Upper lobe of left lung (tissue), 4 donors: ENCODE data around the gene PHACTR1.

Experiments
- EP300 ChIP-seq, 4 donors: sonication (generic); formaldehyde crosslinking; IDR thresholded peaks; one replicate each; pipeline ENCODE4 v1.5.1; 2017; ENCODE audit warnings: antibody characterized with exemption in 4 of 4, control low read depth in 2 of 4
- POLR2A ChIP-seq, 4 donors: fragments of 450-650 bp; IDR thresholded peaks; one replicate each; pipeline ENCODE4 v1.5.1; 2016 to 2017; ENCODE audit warnings: antibody characterized with exemption in 4 of 4, mild to moderate bottlenecking in 2 of 4
- POLR2AphosphoS5 ChIP-seq, 2 donors: sonication (generic); formaldehyde crosslinking; IDR thresholded peaks; one replicate each; pipeline ENCODE4 v1.5.1; 2017; ENCODE audit warnings: antibody characterized with exemption in 2 of 2
- TF ChIP-seq, protein P1 (sequence below), 6 experiments: fragments of 450-650 bp in 4 of 6; fragments of 200-600 bp in 2 of 6; sonication (generic) in 2 of 6; IDR thresholded peaks; one replicate each; pipeline ENCODE4 v1.5.1; 2016 to 2019; ENCODE audit warnings: antibody characterized with exemption in 6 of 6

DNA sequence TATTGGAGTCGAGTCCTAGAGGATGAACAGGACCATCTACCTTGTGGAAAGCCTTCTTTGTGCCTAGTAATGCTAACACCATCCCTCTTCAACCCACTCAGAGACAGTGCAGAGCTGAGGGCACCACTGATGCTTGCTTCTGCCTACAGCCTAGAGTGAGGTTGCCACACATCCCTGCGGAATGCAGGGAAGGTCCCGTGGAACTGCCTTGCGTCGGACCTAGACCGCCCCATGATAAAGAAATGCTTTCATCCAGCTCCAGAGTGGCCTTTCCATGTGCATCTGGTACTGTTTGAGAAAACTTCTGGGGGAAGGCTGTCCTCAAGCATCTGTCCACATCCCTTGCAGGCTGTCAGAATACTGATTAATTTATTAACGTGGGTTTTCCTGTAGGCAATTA, 168.4 kb downstream of the PHACTR1 start:
- TF ChIP-seq, protein P1, sequence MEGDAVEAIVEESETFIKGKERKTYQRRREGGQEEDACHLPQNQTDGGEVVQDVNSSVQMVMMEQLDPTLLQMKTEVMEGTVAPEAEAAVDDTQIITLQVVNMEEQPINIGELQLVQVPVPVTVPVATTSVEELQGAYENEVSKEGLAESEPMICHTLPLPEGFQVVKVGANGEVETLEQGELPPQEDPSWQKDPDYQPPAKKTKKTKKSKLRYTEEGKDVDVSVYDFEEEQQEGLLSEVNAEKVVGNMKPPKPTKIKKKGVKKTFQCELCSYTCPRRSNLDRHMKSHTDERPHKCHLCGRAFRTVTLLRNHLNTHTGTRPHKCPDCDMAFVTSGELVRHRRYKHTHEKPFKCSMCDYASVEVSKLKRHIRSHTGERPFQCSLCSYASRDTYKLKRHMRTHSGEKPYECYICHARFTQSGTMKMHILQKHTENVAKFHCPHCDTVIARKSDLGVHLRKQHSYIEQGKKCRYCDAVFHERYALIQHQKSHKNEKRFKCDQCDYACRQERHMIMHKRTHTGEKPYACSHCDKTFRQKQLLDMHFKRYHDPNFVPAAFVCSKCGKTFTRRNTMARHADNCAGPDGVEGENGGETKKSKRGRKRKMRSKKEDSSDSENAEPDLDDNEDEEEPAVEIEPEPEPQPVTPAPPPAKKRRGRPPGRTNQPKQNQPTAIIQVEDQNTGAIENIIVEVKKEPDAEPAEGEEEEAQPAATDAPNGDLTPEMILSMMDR (IDR thresholded peaks at IDR 0.05), result no peak
- no peak for TF ChIP-seq POLR2A (IDR thresholded peaks at IDR 0.05)
- no peak for TF ChIP-seq POLR2AphosphoS5 (IDR thresholded peaks at IDR 0.05)
- TF ChIP-seq EP300 (IDR thresholded peaks at IDR 0.05), result no peak
